ENCODE measurements around the gene THRB.

- TF ChIP-seq CTCF (IDR thresholded peaks at IDR 0.05), result no peak
- TF ChIP-seq POLR2AphosphoS5 (IDR thresholded peaks at IDR 0.05; ENCODE audit: low read depth, low read length), result no peak
- no peak for TF ChIP-seq RFX5 (IDR thresholded peaks at IDR 0.05; ENCODE audit: low read length)
- TF ChIP-seq RAD21 (IDR thresholded peaks at IDR 0.05; ENCODE audit: low read length), result no peak
- TF ChIP-seq NRF1 (IDR thresholded peaks at IDR 0.05; ENCODE audit: low read depth, low read length), result no peak
- no peak for TF ChIP-seq MAX (IDR thresholded peaks at IDR 0.05; ENCODE audit: low read depth)
- no peak for TF ChIP-seq SIN3A (IDR thresholded peaks at IDR 0.05; ENCODE audit: borderline replicate concordance, low read depth, low read length)
- no peak for TF ChIP-seq EZH2phosphoT487 (IDR thresholded peaks at IDR 0.05; ENCODE audit: borderline replicate concordance, low read depth)
Measured at GRCh38 chr3:24299246-24299805, 195.3 kb downstream of the THRB start.
